Stimulated activated CD4-positive, alpha-beta T cell treated with anti-CD3 and anti-CD28 coated beads, TNF-alpha, amount 100 ng/mL, for 48 hours (primary cell): Measurements from ENCODE around the gene PGAP1.

ENCODE experiments used
- DNase-seq, 3 donors: peaks; one replicate each; pipeline ENCODE4 v3.0.0-alpha.2; 2020; ENCODE audit warnings: low read depth in 3 of 3

PGAP1 gene, protein sequence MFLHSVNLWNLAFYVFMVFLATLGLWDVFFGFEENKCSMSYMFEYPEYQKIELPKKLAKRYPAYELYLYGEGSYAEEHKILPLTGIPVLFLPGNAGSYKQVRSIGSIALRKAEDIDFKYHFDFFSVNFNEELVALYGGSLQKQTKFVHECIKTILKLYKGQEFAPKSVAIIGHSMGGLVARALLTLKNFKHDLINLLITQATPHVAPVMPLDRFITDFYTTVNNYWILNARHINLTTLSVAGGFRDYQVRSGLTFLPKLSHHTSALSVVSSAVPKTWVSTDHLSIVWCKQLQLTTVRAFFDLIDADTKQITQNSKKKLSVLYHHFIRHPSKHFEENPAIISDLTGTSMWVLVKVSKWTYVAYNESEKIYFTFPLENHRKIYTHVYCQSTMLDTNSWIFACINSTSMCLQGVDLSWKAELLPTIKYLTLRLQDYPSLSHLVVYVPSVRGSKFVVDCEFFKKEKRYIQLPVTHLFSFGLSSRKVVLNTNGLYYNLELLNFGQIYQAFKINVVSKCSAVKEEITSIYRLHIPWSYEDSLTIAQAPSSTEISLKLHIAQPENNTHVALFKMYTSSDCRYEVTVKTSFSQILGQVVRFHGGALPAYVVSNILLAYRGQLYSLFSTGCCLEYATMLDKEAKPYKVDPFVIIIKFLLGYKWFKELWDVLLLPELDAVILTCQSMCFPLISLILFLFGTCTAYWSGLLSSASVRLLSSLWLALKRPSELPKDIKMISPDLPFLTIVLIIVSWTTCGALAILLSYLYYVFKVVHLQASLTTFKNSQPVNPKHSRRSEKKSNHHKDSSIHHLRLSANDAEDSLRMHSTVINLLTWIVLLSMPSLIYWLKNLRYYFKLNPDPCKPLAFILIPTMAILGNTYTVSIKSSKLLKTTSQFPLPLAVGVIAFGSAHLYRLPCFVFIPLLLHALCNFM

GRCh38 chr2:196926562-196927375 lies at the start of gene PGAP1:
Gene PGAP1 (minus strand): TSS chr2:196926707. CDS start chr2:196926616, 91 bp downstream.
- peak; percentile 71 to 83 (median 80) for DNase-seq

- no peak for DNase-seq
Measured at GRCh38 chr2:196974970-196975369, 48.5 kb upstream of the PGAP1 start.

DNA sequence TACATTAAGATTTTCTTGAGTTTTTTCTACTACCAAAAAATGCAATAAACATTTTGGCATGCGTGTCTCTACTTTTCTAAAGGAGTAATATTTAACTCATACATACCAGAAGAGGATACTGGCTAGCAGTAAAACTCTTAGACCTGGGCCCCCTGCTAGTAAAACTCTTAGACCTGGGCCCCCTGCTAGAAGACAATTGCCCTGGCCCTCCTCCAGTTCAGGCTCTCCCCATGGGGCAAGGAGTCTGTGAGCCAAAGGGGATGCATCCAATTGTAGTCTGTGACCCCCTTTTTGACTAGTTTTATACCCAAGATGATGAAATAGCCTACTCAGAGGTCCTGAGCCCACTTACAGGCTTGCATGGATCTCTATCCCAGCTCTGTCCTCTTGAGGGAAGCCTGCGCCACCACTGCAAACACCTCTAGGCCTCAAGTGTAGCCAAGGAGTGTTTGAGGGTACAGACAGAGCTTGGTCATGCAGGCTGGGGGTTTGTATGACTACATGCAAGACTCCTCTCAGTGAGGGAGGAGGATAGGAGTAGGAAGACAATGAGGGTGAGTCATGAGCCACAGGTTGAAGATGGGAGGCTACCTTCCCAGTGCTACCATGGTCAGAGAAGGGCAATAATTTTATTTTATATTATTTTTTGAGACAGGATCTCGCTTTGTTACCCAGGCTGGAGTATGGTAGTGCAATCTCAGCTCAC lies 45.2 kb upstream of the PGAP1 start:
- no peak for DNase-seq

- no peak for DNase-seq
Measured at GRCh38 chr2:196970099-196970498, 43.6 kb upstream of the PGAP1 start.

- no peak for DNase-seq
Measured at GRCh38 chr2:196968516-196968915, 42.0 kb upstream of the PGAP1 start.

DNA sequence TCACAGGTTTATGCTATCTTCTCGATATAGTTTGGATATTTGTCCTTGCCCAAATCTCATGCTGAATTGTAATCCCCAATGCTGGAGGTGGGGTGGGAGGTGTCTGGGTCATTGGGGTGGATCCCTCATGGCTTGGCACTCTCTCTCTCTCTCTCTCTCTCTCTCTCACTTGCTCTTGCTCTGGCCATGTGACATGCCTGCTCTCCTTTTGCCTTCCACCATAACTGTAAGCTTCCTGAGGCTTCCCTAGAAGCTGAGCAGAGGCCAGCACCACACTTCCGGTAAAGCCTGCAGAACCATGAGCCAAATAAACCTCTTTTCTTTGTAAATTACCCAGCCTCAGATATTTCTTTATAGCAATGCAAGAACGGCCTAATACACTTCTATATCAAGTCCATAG lies 41.3 kb upstream of the PGAP1 start:
- no peak for DNase-seq

- no peak for DNase-seq
Measured at GRCh38 chr2:196967116-196967515, 40.6 kb upstream of the PGAP1 start.

DNA sequence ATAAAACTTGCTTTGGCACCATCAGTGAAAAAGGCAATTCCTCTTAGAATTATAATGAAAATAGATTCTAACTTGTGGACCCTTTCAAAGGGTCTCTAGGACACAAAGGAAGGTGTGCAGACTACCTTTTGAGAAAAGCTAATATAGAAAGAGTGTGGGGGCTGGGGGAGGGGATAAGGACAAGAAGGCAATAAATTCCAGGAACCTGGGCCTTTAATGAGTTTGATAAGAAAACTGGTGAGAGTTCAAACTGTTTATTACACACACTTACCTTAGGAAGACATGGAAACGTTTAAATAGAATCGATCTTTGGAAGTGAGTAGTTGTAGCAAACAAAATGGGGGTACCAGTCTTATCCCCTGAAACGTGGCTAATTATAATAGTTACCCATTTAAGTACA lies 39.6 kb upstream of the PGAP1 start:
- DNase-seq, result no peak

- no peak for DNase-seq
Measured at GRCh38 chr2:196965651-196966050, 39.1 kb upstream of the PGAP1 start.

GRCh38 chr2:196963961-196964360 lies 37.5 kb upstream of the PGAP1 start:
- DNase-seq, result no peak

GRCh38 chr2:196963043-196963442 lies 36.5 kb upstream of the PGAP1 start:
- no peak for DNase-seq

GRCh38 chr2:196962325-196962724 lies 35.8 kb upstream of the PGAP1 start:
- no peak for DNase-seq

GRCh38 chr2:196961889-196962288 lies 35.4 kb upstream of the PGAP1 start:
- no peak for DNase-seq

DNA sequence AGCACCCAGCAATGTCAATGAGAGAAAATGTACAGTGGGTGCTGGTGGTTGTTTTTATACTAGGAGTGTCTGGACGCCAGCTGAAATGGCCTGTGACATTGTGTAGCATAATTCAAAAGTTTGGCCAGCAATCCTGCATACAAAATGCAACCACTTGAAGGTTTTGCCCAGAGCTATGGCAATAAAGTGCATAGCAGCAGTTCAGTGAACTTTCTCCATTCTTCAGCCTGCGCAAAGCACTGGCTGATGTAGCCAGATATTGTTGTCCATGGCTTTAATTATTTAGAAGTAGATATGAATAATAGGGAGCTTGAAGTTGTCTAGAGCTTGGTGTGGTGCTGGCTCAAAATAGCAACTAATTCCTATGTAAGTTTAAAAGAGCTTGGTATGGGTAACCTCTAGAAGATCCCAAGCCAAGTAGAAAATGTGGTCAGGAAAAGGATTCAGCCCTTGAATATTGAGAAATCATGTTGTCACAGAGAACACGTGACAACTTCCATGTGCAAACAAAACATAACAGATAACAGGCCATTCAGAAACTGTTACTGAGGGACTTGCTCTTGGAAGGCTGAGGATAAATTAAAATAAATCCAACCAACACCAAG lies 33.3 kb upstream of the PGAP1 start:
- DNase-seq, result no peak

- DNase-seq, result no peak
Measured at GRCh38 chr2:196959281-196959680, 32.8 kb upstream of the PGAP1 start.

DNA sequence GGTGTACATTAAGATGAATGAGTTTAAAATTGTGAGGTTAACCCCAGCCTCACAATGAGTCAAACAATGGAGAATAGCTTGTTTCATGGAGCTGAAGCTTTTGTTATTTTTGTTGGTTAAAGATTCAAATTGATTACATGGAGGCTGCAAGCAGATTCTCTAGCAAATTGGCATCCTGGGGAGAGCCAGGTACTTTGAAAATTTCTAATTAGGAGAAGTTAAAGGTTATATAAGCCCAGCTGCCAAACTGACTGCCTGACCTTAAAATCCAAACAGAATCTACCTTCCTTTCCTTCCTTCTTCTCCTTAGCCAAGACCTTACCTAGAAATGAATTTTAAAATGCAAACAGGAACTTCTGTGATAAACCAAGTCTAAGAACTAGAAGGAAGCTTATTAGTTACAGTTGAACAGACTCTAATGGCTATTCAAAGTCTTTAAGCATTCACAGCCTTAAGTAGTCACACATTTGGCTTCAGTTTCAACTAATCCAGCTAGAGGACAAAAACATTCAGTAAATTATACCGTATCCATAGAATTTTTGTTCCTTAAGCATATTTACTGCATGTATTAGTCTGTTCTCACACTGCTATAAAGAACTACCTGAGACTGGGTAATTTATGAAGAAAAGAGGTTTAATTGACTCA lies 31.5 kb upstream of the PGAP1 start:
- DNase-seq, result no peak

- no peak for DNase-seq
Measured at GRCh38 chr2:196957442-196957841, 30.9 kb upstream of the PGAP1 start.

DNA sequence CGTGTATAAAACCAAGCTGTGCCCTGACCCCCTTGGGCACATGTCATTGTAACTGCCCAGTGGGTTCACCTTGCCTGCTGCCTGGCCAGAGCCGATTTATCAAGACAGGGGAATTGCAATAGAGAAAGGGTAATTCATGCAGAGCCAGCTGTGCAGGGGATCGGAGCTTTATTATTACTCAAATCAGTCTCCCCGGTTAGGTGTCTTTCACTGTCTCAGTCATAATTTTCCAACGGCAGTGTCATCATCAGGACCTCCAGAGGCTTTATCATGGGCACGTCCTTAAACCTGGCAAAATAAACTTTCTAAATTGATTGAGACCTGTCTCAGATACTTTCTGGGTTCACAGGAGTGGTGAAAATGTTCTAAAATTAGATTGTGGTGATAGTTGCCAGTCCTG lies 29.6 kb upstream of the PGAP1 start:
- no peak for DNase-seq

- no peak for DNase-seq
Measured at GRCh38 chr2:196955036-196955435, 28.5 kb upstream of the PGAP1 start.

GRCh38 chr2:196954001-196954400 lies 27.5 kb upstream of the PGAP1 start:
- DNase-seq, result no peak
